Measurements from ENCODE around the gene GUCY1A2.

The GUCY1A2 gene

DNA sequence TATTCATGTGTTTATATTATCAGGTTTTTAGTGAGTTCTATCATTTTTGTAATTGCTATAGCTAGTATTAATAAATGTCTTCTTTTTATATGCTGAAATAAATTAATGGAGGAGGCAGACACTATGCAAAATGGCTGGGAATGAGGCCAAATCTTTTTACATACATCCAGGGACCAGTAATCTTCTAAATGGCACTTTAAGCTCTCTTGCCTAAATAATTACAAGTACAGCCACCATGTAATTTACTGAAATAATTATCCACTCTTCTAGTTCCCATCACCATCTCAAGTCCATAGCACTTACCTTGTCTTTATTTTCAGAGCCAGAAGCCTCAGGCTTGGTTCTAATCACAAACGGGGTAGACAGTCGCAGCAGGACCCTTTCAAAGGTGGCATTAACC, 79.1 kb downstream of the GUCY1A2 start:
- H3K4me1 ChIP-seq (ENCODE audit: insufficient read depth, low read length) = peaks cover 4% of the 10 kb centered on the region; the same call in 1 of the 2 replicates
- H3K9ac ChIP-seq (ENCODE audit: low read depth, low read length) = no peak overlapping the region
- no peaks in the 10 kb centered on the region for H3K9me3 ChIP-seq (ENCODE audit: insufficient read depth, low read length, severe bottlenecking)
- H4K20me1 ChIP-seq (ENCODE audit: insufficient read depth, low read length) = no peaks in the 10 kb centered on the region
- H2AFZ ChIP-seq (ENCODE audit: low read depth, low read length) = peak overlapping the region; percentile 54; the same call in 1 of the 2 replicates
- H3K27me3 ChIP-seq (ENCODE audit: insufficient read depth, low read length, poor library complexity) = no peaks in the 10 kb centered on the region
- DNase-seq (no peak), ATAC-seq (ENCODE audit: insufficient read depth, low read depth) (no peak)
- H3K27ac ChIP-seq (ENCODE audit: low read length) = no peak overlapping the region
- H3K4me2 ChIP-seq (ENCODE audit: insufficient read depth, low read length) = no peak overlapping the region
- H3K36me3 ChIP-seq (ENCODE audit: insufficient read depth, low read length) = no peaks in the 10 kb centered on the region
- no peaks in the 10 kb centered on the region for H3K79me2 ChIP-seq (ENCODE audit: insufficient read depth, low read length)
- TF ChIP-seq, protein P1, sequence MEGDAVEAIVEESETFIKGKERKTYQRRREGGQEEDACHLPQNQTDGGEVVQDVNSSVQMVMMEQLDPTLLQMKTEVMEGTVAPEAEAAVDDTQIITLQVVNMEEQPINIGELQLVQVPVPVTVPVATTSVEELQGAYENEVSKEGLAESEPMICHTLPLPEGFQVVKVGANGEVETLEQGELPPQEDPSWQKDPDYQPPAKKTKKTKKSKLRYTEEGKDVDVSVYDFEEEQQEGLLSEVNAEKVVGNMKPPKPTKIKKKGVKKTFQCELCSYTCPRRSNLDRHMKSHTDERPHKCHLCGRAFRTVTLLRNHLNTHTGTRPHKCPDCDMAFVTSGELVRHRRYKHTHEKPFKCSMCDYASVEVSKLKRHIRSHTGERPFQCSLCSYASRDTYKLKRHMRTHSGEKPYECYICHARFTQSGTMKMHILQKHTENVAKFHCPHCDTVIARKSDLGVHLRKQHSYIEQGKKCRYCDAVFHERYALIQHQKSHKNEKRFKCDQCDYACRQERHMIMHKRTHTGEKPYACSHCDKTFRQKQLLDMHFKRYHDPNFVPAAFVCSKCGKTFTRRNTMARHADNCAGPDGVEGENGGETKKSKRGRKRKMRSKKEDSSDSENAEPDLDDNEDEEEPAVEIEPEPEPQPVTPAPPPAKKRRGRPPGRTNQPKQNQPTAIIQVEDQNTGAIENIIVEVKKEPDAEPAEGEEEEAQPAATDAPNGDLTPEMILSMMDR (IDR thresholded peaks at IDR 0.05; ENCODE audit: borderline replicate concordance, extremely low read depth, low read length, poor library complexity, severe bottlenecking) = no peak
- TF ChIP-seq EZH2 (IDR thresholded peaks at IDR 0.05; ENCODE audit: borderline replicate concordance, low read depth, low read length, severe bottlenecking) = no peak
- no peak overlapping the region for H3K4me3 ChIP-seq (ENCODE audit: low read depth in 1 of 2, low read length in 2 of 2)

DNA sequence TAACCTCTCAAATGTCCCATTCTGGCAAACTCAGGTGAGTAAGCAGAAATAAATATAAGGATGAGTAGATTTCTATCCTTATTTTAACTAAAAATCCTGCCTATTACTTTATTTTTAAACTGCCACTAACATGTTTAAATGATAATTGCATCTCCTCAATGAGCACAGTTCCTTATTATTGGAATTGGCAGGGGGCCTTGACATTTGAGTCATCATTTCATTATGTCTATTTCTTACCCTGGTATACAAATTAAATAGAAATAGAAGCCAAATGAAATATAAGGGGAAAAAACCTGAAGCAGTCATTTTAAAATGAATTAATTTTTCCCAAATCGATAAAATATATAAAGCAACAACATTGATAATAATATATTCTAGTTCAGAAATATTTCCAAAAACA, 81.2 kb downstream of the GUCY1A2 start:
- Histone ChIP-seq H2AFZ (ENCODE audit: low read depth, low read length) (no peak overlapping the region), H3K79me2 (ENCODE audit: insufficient read depth, low read length) (no peaks in the 10 kb centered on the region), H3K9ac (ENCODE audit: low read depth, low read length) (no peak overlapping the region), H3K4me3 (ENCODE audit: low read depth in 1 of 2, low read length in 2 of 2) (no peak overlapping the region), H3K27me3 (ENCODE audit: insufficient read depth, low read length, poor library complexity) (no peaks in the 10 kb centered on the region), H4K20me1 (ENCODE audit: insufficient read depth, low read length) (no peaks in the 10 kb centered on the region), H3K36me3 (ENCODE audit: insufficient read depth, low read length) (no peaks in the 10 kb centered on the region), H3K4me1 (ENCODE audit: insufficient read depth, low read length) (no peaks in the 10 kb centered on the region), H3K4me2 (ENCODE audit: insufficient read depth, low read length) (no peak overlapping the region), H3K9me3 (ENCODE audit: insufficient read depth, low read length, severe bottlenecking) (no peaks in the 10 kb centered on the region), H3K27ac (ENCODE audit: low read length) (no peak overlapping the region)
- DNase-seq = no peak
- no peak for ATAC-seq (ENCODE audit: insufficient read depth, low read depth)
- TF ChIP-seq EZH2 (IDR thresholded peaks at IDR 0.05; ENCODE audit: borderline replicate concordance, low read depth, low read length, severe bottlenecking) = no peak
- TF ChIP-seq, protein P1 (IDR thresholded peaks at IDR 0.05; ENCODE audit: borderline replicate concordance, extremely low read depth, low read length, poor library complexity, severe bottlenecking) = no peak

DNA sequence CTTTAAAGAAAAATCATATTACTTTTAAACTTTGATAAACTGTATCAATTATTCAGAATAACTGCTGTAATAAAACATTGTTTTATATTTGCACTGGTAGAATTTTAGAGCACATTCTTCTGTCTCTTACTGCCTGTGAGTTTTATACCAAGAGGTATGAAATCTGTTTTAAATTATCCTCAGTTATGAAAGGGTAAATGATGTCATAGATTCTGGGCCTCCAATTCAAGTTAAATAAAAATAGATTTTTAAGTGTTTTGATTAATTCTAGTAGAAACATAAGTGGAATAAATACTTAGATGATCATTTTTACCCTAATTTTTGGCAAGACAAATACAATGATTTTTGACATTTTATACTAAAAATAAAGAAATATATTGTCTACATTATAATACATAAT, 93.0 kb downstream of the GUCY1A2 start:
- TF ChIP-seq EZH2 (IDR thresholded peaks at IDR 0.05; ENCODE audit: borderline replicate concordance, low read depth, low read length, severe bottlenecking) = no peak
- TF ChIP-seq, protein P1 (IDR thresholded peaks at IDR 0.05; ENCODE audit: borderline replicate concordance, extremely low read depth, low read length, poor library complexity, severe bottlenecking) = no peak
- H3K27ac ChIP-seq (ENCODE audit: low read length) = no peak overlapping the region
- peak overlapping the region; percentile 24; the same call in 1 of the 2 replicates for H2AFZ ChIP-seq (ENCODE audit: low read depth, low read length)

More for the DNA sequence above, 93.0 kb downstream of the GUCY1A2 start:
- DNase-seq = no peak
- Histone ChIP-seq H3K9ac (ENCODE audit: low read depth, low read length) (no peak overlapping the region), H3K36me3 (ENCODE audit: insufficient read depth, low read length) (no peaks in the 10 kb centered on the region), H3K79me2 (ENCODE audit: insufficient read depth, low read length) (no peaks in the 10 kb centered on the region), H3K4me3 (ENCODE audit: low read depth in 1 of 2, low read length in 2 of 2) (no peak overlapping the region), H3K27me3 (ENCODE audit: insufficient read depth, low read length, poor library complexity) (no peaks in the 10 kb centered on the region), H3K4me1 (ENCODE audit: insufficient read depth, low read length) (no peaks in the 10 kb centered on the region), H3K4me2 (ENCODE audit: insufficient read depth, low read length) (no peak overlapping the region), H4K20me1 (ENCODE audit: insufficient read depth, low read length) (no peaks in the 10 kb centered on the region), H3K9me3 (ENCODE audit: insufficient read depth, low read length, severe bottlenecking) (no peaks in the 10 kb centered on the region)
- ATAC-seq (ENCODE audit: insufficient read depth, low read depth) = no peak

All from DND-41 (cell line).